HepG2 (cell line): ENCODE measurements around the gene NTRK2. TPM values are rescaled to one million over a fixed set of nuclear protein-coding genes. Genes with fewer than 3 reads are reported as not detected.

Experiments used
- ATAC-seq: fragments of 200-7000 bp; cut with Tn5 transposase; 3 replicates; pipeline ENCODE4 v1.9.1; 2020; ENCODE audit warnings: mild to moderate bottlenecking, moderate library complexity
- BruUV-seq: library from RNA; stranded (reverse); fragments of 400-500 nt; replicated peaks from 2 replicates; lab custom pipeline; 2021; lab: Mats Ljungman, UMichigan
- CTCF ChIA-PET: fragments of 300-600 bp; formaldehyde crosslinking; extraction: SDS; loops from one replicate; lab custom pipeline; 2021; ENCODE audit warnings: low total read pairs, inconsistent platforms, low intra/inter-chr PET ratio; lab: Yijun Ruan, JAX
- POLR2A ChIA-PET: fragments of 350-600 bp; sonication (Branson Sonifier 250); formaldehyde crosslinking; loops from one replicate; lab custom pipeline; 2020; ENCODE audit warnings: antibody characterized with exemption, inconsistent platforms; lab: Yijun Ruan, JAX
- DNase-seq: peaks from one replicate; pipeline ENCODE4 v3.0.0-alpha.2; 2015; ENCODE audit warnings: low spot score
- FAIRE-seq: peaks from 3 replicates; lab custom pipeline; 2011; peaks lifted over from hg19 to GRCh38; lab: Jason Lieb, UNC
- H2AFZ ChIP-seq: one replicate; pipeline ENCODE4 v1.6.1; 2011; ENCODE audit warnings: low read length, inconsistent platforms
- H3K27ac ChIP-seq: fragments of 300-600 bp; 3 replicates; pipeline ENCODE4 v1.8.0; 2011; ENCODE audit warnings: mixed run types, mild to moderate bottlenecking, mixed read lengths, low read length, inconsistent platforms; ENCODE audit not compliant: insufficient read depth; ENCODE audit errors: extremely low read length
- H3K27me3 ChIP-seq, 2 experiments: fragments of 200-600 bp in 1 of 2; 2 replicates in 1 of 2; 3 replicates in 1 of 2; pipeline versions ENCODE4 v1.6.0 to v1.8.0; 2011; ENCODE audit warnings: low read length in 2 of 2, mild to moderate bottlenecking in 2 of 2, moderate library complexity in 2 of 2, inconsistent platforms in 1 of 2; ENCODE audit not compliant: insufficient read depth in 2 of 2, control insufficient read depth in 1 of 2
- H3K36me3 ChIP-seq, 2 experiments: fragments of 200-600 bp in 1 of 2; replicated peaks in 1 of 2; 2 replicates in 1 of 2; 3 replicates in 1 of 2; pipeline versions ENCODE4 v1.5.1 to v1.8.0; 2011; ENCODE audit warnings: low read length in 2 of 2, inconsistent platforms in 1 of 2; ENCODE audit not compliant: insufficient read depth in 2 of 2, control insufficient read depth in 1 of 2
- H3K4me1 ChIP-seq: 2 replicates; pipeline ENCODE4 v1.5.1; 2012; ENCODE audit warnings: low read length, inconsistent platforms; ENCODE audit not compliant: insufficient read depth
- H3K4me2 ChIP-seq: 2 replicates; pipeline ENCODE4 v1.6.0; 2011; ENCODE audit warnings: low read depth, low read length, inconsistent platforms
- H3K4me3 ChIP-seq, 3 experiments: fragments of 200-600 bp in 1 of 3; sonication (generic), shearing (Covaris generic) in 1 of 3; replicated peaks in 1 of 3; 2 replicates each; pipeline ENCODE4 v1.5.1; 2011 to 2016; ENCODE audit warnings: low read length in 3 of 3, inconsistent platforms in 2 of 3, low read depth in 2 of 3, mild to moderate bottlenecking in 2 of 3, control low read depth in 1 of 3, mixed read lengths in 1 of 3; ENCODE audit not compliant: insufficient read depth in 1 of 3
- H3K79me2 ChIP-seq: one replicate; pipeline ENCODE4 v1.6.1; 2011; ENCODE audit warnings: low read length, inconsistent platforms; ENCODE audit not compliant: insufficient read depth
- H3K9ac ChIP-seq: 2 replicates; pipeline ENCODE4 v1.6.0; 2011; ENCODE audit warnings: mild to moderate bottlenecking, low read depth, low read length, inconsistent platforms; ENCODE audit not compliant: insufficient read depth
- H3K9me3 ChIP-seq: 2 replicates; pipeline ENCODE4 v1.5.1; 2012; ENCODE audit warnings: mild to moderate bottlenecking, low read length
- H4K20me1 ChIP-seq: 2 replicates; pipeline ENCODE4 v1.6.0; 2011; ENCODE audit warnings: inconsistent platforms, mild to moderate bottlenecking, low read length, moderate library complexity; ENCODE audit not compliant: insufficient read depth
- CCDC6 ChIP-seq: sonication (generic); formaldehyde crosslinking; IDR thresholded peaks from 2 replicates; pipeline ENCODE4 v1.8.1; 2022; ENCODE audit warnings: mild to moderate bottlenecking, missing genetic modification reagents, moderate library complexity
- HIVEP1 ChIP-seq: sonication (generic); formaldehyde crosslinking; IDR thresholded peaks from 2 replicates; pipeline ENCODE4 v1.4.0; 2020; ENCODE audit warnings: mild to moderate bottlenecking, missing genetic modification reagents
- HMGA1 ChIP-seq: sonication (generic); formaldehyde crosslinking; conservative IDR thresholded peaks from 2 replicates; pipeline ENCODE4 v1.4.0; 2020; ENCODE audit warnings: missing genetic modification reagents
- JUN ChIP-seq: sonication (generic); formaldehyde crosslinking; IDR thresholded peaks from 2 replicates; pipeline ENCODE4 v1.4.0; 2020; ENCODE audit warnings: mild to moderate bottlenecking, missing genetic modification reagents
- JUNB ChIP-seq: sonication (generic); formaldehyde crosslinking; IDR thresholded peaks from 2 replicates; pipeline ENCODE4 v1.8.0; 2022; ENCODE audit warnings: missing genetic modification reagents, mild to moderate bottlenecking, borderline replicate concordance
- KAT8 ChIP-seq: IDR thresholded peaks from 2 replicates; pipeline ENCODE4 v1.6.1; 2016; ENCODE audit warnings: missing genetic modification reagents, missing compliant biosample characterization
- KDM4B ChIP-seq: sonication (generic); formaldehyde crosslinking; IDR thresholded peaks from 2 replicates; pipeline ENCODE4 v1.4.0; 2020; ENCODE audit warnings: missing genetic modification reagents
- KLF16 ChIP-seq, 2 experiments: sonication (generic) in 1 of 2; formaldehyde crosslinking in 1 of 2; IDR thresholded peaks; 2 replicates each; pipeline versions ENCODE4 v1.6.1 to v1.8.0; 2016 to 2023; ENCODE audit warnings: missing genetic modification reagents in 2 of 2, missing compliant biosample characterization in 1 of 2
- MAZ ChIP-seq, 2 experiments: sonication (generic) in 1 of 2; formaldehyde crosslinking in 1 of 2; IDR thresholded peaks; 2 replicates each; pipeline versions ENCODE4 v1.5.0 to v1.6.1; 2012 to 2020; ENCODE audit warnings: low read depth in 2 of 2, mild to moderate bottlenecking in 2 of 2, borderline replicate concordance in 1 of 2, improper control_type of control experiment in 1 of 2, low read length in 1 of 2, missing genetic modification reagents in 1 of 2, moderate library complexity in 1 of 2
- MED1 ChIP-seq: sonication (generic); formaldehyde crosslinking; IDR thresholded peaks from 2 replicates; pipeline ENCODE4 v1.4.0; 2020; ENCODE audit warnings: missing genetic modification reagents
- SOX5 ChIP-seq: IDR thresholded peaks from 2 replicates; pipeline ENCODE4 v1.6.1; 2016; ENCODE audit warnings: borderline replicate concordance
- ZMYM3 ChIP-seq: sonication (generic); formaldehyde crosslinking; IDR thresholded peaks from 2 replicates; pipeline ENCODE4 v1.5.1; 2020; ENCODE audit warnings: mild to moderate bottlenecking, missing genetic modification reagents
- ZNF20 ChIP-seq: sonication (generic); formaldehyde crosslinking; IDR thresholded peaks from 2 replicates; pipeline ENCODE4 v1.4.0; 2020; ENCODE audit warnings: mild to moderate bottlenecking, moderate library complexity, missing genetic modification reagents
- ZNF350 ChIP-seq: sonication (generic); formaldehyde crosslinking; IDR thresholded peaks from 2 replicates; pipeline ENCODE4 v1.4.0; 2020; ENCODE audit warnings: mild to moderate bottlenecking, low read depth, missing genetic modification reagents, borderline replicate concordance
- WGBS: methylation state at CpG from one replicate; pipeline ENCODE4 v1.1.6; 2017; ENCODE audit warnings: low lambda C conversion rate; 5-methylcytosine and 5-hydroxymethylcytosine counted together
- in situ Hi-C: cut with HindIII; loops from 2 replicates; pipeline ENCODE4 v1.10.0; 2017; ENCODE audit warnings: low pct_unique_long_range_greater_than_20kb; ENCODE audit not compliant: extremely low pct_ligation_motif_present
- intact Hi-C: fragments of 100-400 bp; cut with micrococcal nuclease; formaldehyde crosslinking; loops from one replicate; pipeline ENCODE4 v1.10.0; 2022; ENCODE audit not compliant: unreplicated experiment
- polyA plus RNA-seq, 8 experiments: library from polyadenylated mRNA; depleted of rRNA in 3 of 8; stranded (reverse) in 7 of 8; unstranded in 1 of 8; fragments of >200 nt; fragmentation: Illumina TruSeq in 4 of 8; extraction: Trizol in 4 of 8; gene quantifications; 2 replicates each; pipeline versions ENCODE4 v1.2.1 to v1.2.3, GENCODE V29; 2011 to 2016; ENCODE audit warnings: low read depth in 4 of 8, missing spikeins in 1 of 8, mixed read lengths in 1 of 8; ENCODE audit not compliant: insufficient read depth in 1 of 8
- total RNA-seq, 5 experiments: library from RNA; depleted of rRNA; stranded (reverse); fragments of >200 nt; fragmentation: Illumina TruSeq; extraction: Trizol; gene quantifications; 2 replicates each; pipeline ENCODE4 v1.2.3, GENCODE V29; 2016; ENCODE audit warnings: low read depth in 1 of 5
- TF ChIP-seq, protein P1 (sequence below): sonication (generic); formaldehyde crosslinking; IDR thresholded peaks from 2 replicates; pipeline ENCODE4 v1.8.0; 2023; ENCODE audit warnings: mild to moderate bottlenecking, missing genetic modification reagents
- TF ChIP-seq, protein P2 (sequence below): sonication (generic); formaldehyde crosslinking; IDR thresholded peaks from 2 replicates; pipeline ENCODE4; 2020; ENCODE audit warnings: missing genetic modification reagents, mild to moderate bottlenecking, borderline replicate concordance

NTRK2 gene
- total and polyA plus RNA-seq, 2 of the 13 experiments (the other 11 are each of a cell fraction or from before 2014, with no cell fraction given) = not detected

DNA sequence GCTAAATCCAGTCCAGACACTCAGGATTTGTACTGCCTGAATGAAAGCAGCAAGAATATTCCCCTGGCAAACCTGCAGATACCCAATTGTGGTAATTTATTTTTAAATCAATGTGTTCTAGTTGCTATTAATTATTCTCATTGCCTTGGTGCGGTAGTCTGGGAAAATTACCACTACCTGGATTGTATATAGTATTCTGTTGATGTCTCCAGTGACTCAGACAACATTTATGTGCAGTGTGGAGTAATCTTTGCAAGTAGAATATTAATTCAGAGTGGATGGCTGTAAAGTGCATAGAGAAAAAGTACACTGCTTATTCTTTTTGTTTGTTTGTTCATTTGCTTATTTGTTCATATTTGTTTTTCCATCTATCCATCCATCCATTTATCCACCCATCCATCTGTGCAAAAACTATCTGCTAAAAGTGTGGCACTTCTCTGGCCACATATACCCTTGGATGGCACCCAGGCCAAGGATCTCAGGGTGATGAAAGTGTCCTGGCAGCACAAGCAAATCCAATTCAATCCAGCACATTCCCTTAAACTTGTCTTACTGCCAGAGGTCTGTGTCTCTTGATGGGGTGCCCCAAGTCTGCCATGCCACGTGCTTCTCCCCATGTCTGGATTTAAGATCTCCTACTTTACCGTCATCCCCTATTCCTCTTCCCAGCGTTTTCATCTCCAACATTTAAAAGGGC is 41.3 kb downstream of the NTRK2 start:
- no peaks in the 10 kb centered on the region for H4K20me1 ChIP-seq
- no peak overlapping the region for H3K4me3 ChIP-seq
- 2% methylated on average over 4 of the region's 4 CpGs for WGBS
- intact Hi-C loops = no loop called here
- no peaks in the 10 kb centered on the region for H3K9me3 ChIP-seq
- H3K79me2 ChIP-seq = no peaks in the 10 kb centered on the region
- no peak overlapping the region for H3K4me2 ChIP-seq
- FAIRE-seq (no peak), ATAC-seq (no peak), DNase-seq (no peak)
- no peak overlapping the region for H3K27ac ChIP-seq
- no TSS peak for BruUV-seq
- in situ Hi-C loops = no loop called here
- no peak overlapping the region for H3K9ac ChIP-seq
- H3K4me1 ChIP-seq = no peaks in the 10 kb centered on the region
- TF ChIP-seq JUN (CRISPR knock-in tag) = no peak
- no peak for TF ChIP-seq CCDC6 (CRISPR knock-in tag)
- TF ChIP-seq HMGA1 (CRISPR knock-in tag) = no peak
- TF ChIP-seq ZNF350 = no peak
- TF ChIP-seq ZMYM3 (CRISPR knock-in tag) = no peak
- no peak for TF ChIP-seq SOX5 (CRISPR knock-in tag)
- no peak overlapping the region for H2AFZ ChIP-seq
- H3K36me3 ChIP-seq = no peaks in the 10 kb centered on the region
- CTCF ChIA-PET = no interaction called here
- H3K27me3 ChIP-seq = no peaks in the 10 kb centered on the region
- POLR2A ChIA-PET = no interaction called here

DNA sequence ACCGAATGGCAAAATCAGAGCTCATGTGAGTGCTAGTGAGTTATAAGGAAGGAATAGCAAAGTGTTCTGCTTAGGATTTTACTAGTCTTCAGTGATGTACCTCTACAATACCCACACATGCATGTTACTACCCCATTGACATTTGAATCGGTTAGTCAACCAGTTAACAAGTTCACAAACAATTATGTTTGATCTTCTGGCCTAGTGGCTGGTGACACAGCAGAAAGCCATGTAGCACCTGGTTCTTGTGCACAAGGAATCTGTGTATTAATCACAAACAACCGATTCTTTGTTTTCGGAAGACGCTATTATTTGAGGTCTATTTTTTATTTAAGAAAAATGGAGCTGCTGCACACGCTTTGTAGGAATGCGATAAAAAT is 41.9 kb downstream of the NTRK2 start:
- DNase-seq (no peak), FAIRE-seq (no peak), ATAC-seq (no peak)
- H4K20me1 ChIP-seq = no peaks in the 10 kb centered on the region
- no TSS peak for BruUV-seq
- H3K4me2 ChIP-seq = no peak overlapping the region
- 19% methylated on average over 7 of the region's 7 CpGs for WGBS
- no peaks in the 10 kb centered on the region for H3K27me3 ChIP-seq
- no peaks in the 10 kb centered on the region for H3K9me3 ChIP-seq
- no peak overlapping the region for H3K4me3 ChIP-seq
- no peaks in the 10 kb centered on the region for H3K79me2 ChIP-seq
- in situ Hi-C loops (no loop called here), intact Hi-C loops (no loop called here)
- CTCF ChIA-PET = no interaction called here
- H3K36me3 ChIP-seq = no peaks in the 10 kb centered on the region
- POLR2A ChIA-PET = no interaction called here
- H3K9ac ChIP-seq = no peak overlapping the region
- H3K27ac ChIP-seq = no peak overlapping the region
- no peaks in the 10 kb centered on the region for H3K4me1 ChIP-seq
- no peak overlapping the region for H2AFZ ChIP-seq
- TF ChIP-seq ZNF20 (CRISPR knock-in tag) = no peak
- no peak for TF ChIP-seq KLF16 (CRISPR knock-in tag; IDR thresholded peaks at IDR 0.05)
- TF ChIP-seq MAZ (IDR thresholded peaks at IDR 0.05; ENCODE audit: borderline replicate concordance, low read depth, low read length) = no peak
- TF ChIP-seq MAZ (CRISPR knock-in tag; IDR thresholded peaks at IDR 0.05; ENCODE audit: low read depth) = no peak
- TF ChIP-seq, protein P1, sequence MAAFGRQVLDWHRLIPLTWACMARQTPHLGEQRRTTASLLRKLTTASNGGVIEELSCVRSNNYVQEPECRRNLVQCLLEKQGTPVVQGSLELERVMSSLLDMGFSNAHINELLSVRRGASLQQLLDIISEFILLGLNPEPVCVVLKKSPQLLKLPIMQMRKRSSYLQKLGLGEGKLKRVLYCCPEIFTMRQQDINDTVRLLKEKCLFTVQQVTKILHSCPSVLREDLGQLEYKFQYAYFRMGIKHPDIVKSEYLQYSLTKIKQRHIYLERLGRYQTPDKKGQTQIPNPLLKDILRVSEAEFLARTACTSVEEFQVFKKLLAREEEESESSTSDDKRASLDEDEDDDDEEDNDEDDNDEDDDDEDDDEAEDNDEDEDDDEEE (CRISPR knock-in tag) = no peak
- no peak for TF ChIP-seq JUNB (CRISPR knock-in tag)
- no peak for TF ChIP-seq KDM4B (CRISPR knock-in tag)
- TF ChIP-seq HIVEP1 (CRISPR knock-in tag) = no peak
- no peak for TF ChIP-seq MED1 (CRISPR knock-in tag)
- no peak for TF ChIP-seq KAT8 (CRISPR knock-in tag)
- TF ChIP-seq, protein P2, sequence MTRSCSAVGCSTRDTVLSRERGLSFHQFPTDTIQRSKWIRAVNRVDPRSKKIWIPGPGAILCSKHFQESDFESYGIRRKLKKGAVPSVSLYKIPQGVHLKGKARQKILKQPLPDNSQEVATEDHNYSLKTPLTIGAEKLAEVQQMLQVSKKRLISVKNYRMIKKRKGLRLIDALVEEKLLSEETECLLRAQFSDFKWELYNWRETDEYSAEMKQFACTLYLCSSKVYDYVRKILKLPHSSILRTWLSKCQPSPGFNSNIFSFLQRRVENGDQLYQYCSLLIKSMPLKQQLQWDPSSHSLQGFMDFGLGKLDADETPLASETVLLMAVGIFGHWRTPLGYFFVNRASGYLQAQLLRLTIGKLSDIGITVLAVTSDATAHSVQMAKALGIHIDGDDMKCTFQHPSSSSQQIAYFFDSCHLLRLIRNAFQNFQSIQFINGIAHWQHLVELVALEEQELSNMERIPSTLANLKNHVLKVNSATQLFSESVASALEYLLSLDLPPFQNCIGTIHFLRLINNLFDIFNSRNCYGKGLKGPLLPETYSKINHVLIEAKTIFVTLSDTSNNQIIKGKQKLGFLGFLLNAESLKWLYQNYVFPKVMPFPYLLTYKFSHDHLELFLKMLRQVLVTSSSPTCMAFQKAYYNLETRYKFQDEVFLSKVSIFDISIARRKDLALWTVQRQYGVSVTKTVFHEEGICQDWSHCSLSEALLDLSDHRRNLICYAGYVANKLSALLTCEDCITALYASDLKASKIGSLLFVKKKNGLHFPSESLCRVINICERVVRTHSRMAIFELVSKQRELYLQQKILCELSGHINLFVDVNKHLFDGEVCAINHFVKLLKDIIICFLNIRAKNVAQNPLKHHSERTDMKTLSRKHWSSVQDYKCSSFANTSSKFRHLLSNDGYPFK (CRISPR knock-in tag) = no peak
